ENCODE measurements around the gene CSF1R. TPM values are rescaled to one million over a fixed set of nuclear protein-coding genes. Genes with fewer than 3 reads are reported as not detected.
A peak's percentile ranks its signal among the peaks of the same experiment; 100 is the strongest.

Gene CSF1R
- total RNA-seq, 2 donors from 2014 or later, result not detected

DNA sequence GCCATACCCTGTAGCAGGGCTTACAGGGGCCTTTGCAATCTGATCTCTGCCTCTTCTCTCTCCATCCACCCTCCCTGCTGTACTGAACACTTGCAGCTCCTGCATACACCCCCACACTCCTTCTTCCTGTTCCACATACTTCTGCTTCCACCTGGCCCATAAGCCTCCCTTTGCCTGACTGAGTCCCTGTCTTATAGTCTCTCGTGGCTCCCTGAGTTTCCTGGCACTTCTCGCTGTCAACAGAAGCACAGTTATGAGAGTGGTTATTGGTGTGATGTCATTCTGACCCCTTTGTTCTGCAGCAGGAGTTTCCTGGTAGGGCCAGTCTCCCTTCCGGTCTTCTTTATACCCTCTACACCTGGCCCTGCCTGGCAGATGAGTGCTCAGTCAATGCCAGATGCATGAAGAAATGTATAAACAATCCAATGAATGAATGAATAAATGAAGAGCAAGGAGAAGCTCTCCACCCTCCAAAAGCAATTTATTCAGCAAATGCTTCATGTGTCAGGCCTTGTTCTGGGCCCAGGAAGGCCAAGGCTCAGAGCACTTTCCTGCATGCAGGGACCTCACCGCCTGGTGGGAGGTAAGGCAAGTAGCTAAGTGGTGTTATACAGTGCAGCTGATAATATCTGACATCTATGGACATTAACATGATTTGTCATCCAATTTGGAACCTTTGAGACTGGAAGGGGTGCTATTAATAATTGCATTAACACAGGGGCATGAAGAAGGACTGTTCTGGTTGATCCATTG, 20.5 kb upstream of the CSF1R start:
- peak; percentile 38 for DNase-seq
- Histone ChIP-seq H3K4me3 (ENCODE audit: low read length) (no peak overlapping the region), H3K4me1 (ENCODE audit: control insufficient read depth, insufficient read depth, low read length) (no peaks in the 10 kb centered on the region), H3K36me3 (ENCODE audit: control insufficient read depth, insufficient read depth, low read length) (no peaks in the 10 kb centered on the region), H3K27me3 (ENCODE audit: control insufficient read depth, insufficient read depth, low read length, poor library complexity, severe bottlenecking) (no peaks in the 10 kb centered on the region), H3K9ac (ENCODE audit: extremely low read depth, low read length, poor library complexity, severe bottlenecking) (no peak overlapping the region), H3K27ac (ENCODE audit: low read depth, low read length) (no peak overlapping the region), H3K9me3 (ENCODE audit: control insufficient read depth, low read length) (no peaks in the 10 kb centered on the region)
- TF ChIP-seq, protein P1, sequence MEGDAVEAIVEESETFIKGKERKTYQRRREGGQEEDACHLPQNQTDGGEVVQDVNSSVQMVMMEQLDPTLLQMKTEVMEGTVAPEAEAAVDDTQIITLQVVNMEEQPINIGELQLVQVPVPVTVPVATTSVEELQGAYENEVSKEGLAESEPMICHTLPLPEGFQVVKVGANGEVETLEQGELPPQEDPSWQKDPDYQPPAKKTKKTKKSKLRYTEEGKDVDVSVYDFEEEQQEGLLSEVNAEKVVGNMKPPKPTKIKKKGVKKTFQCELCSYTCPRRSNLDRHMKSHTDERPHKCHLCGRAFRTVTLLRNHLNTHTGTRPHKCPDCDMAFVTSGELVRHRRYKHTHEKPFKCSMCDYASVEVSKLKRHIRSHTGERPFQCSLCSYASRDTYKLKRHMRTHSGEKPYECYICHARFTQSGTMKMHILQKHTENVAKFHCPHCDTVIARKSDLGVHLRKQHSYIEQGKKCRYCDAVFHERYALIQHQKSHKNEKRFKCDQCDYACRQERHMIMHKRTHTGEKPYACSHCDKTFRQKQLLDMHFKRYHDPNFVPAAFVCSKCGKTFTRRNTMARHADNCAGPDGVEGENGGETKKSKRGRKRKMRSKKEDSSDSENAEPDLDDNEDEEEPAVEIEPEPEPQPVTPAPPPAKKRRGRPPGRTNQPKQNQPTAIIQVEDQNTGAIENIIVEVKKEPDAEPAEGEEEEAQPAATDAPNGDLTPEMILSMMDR (conservative IDR thresholded peaks at IDR 0.05), result no peak
- Mint-ChIP-seq H3K4me1 (peaks cover 4% of the 10 kb centered on the region), H3K36me3 (ENCODE audit: low read depth) (no peaks in the 10 kb centered on the region), H3K9me3 (no peaks in the 10 kb centered on the region), H3K4me3 (no peak overlapping the region), H3K27me3 (ENCODE audit: insufficient read depth) (no peaks in the 10 kb centered on the region), H3K27ac (no peak overlapping the region)
- WGBS, 2 experiments (ENCODE audit: insufficient coverage in 1 of 2, insufficient read length in 1 of 2), result 93 to 100% methylated on average over 1 to 4 of the region's 4 CpGs

DNA sequence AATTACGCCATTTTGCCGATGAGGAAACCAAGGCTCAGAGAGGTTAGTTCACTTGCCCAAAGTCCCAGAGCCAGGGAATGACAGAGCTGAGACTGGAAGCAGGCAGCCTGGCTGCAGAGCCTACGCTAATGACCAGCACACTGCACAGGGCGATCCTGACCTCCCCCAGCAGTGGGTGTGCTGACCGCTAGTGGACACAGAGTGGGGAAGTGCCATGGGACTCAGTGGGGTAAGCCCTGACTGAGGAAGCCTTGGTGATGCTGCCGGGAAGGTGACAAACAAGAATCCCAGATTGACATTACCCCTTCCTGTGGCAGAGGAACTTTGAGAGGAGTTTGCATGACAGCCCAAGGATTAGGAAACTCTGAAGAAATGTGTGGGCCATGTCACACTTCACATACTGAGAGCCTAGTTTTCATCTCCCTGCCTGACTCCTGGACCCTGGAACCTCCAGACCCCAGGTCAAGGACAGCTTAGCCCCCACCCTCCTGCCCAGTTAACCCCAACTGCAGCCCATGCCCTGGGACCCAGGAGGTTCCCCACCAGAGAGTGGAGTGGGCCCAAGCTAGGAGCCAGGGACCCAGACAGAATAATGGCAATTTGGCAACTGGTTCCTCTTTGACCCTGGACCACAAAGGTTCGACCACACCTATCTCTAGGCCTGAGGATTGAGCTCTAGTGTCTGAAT, 19.7 kb upstream of the CSF1R start:
- Histone ChIP-seq H3K9me3 (ENCODE audit: control insufficient read depth, low read length) (no peaks in the 10 kb centered on the region), H3K27ac (ENCODE audit: low read depth, low read length) (no peak overlapping the region), H3K4me3 (ENCODE audit: low read length) (no peak overlapping the region), H3K9ac (ENCODE audit: extremely low read depth, low read length, poor library complexity, severe bottlenecking) (no peak overlapping the region), H3K4me1 (ENCODE audit: control insufficient read depth, insufficient read depth, low read length) (no peaks in the 10 kb centered on the region), H3K27me3 (ENCODE audit: control insufficient read depth, insufficient read depth, low read length, poor library complexity, severe bottlenecking) (no peaks in the 10 kb centered on the region), H3K36me3 (ENCODE audit: control insufficient read depth, insufficient read depth, low read length) (no peaks in the 10 kb centered on the region)
- H3K36me3 Mint-ChIP-seq (ENCODE audit: low read depth), result no peaks in the 10 kb centered on the region
- WGBS, 2 experiments (ENCODE audit: insufficient coverage in 1 of 2, insufficient read length in 1 of 2), result 93 to 100% methylated on average over 6 to 7 of the region's 7 CpGs
- H3K27ac Mint-ChIP-seq, result no peak overlapping the region
- no peaks in the 10 kb centered on the region for H3K9me3 Mint-ChIP-seq
- peak; percentile 30 for DNase-seq
- H3K27me3 Mint-ChIP-seq (ENCODE audit: insufficient read depth), result no peaks in the 10 kb centered on the region
- TF ChIP-seq, protein P1 (conservative IDR thresholded peaks at IDR 0.05), result no peak
- no peak overlapping the region for H3K4me3 Mint-ChIP-seq
- H3K4me1 Mint-ChIP-seq, result peaks cover 3% of the 10 kb centered on the region

DNA sequence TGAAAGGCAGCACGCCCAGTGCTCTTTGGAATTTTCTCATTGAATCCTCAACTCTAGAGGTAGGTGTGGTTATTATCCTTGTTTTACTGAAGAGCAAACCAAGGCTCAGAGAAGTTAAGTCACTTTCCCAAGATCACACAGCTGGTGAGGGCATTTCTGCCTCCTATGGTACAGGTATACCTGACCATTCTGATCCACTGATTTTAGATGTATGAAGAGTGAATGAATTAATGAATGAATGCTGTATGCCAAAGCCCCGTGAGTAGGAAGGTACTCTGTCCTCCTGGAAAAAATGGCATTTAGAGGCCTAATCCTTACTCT, 18.2 kb upstream of the CSF1R start:
- Mint-ChIP-seq H3K36me3 (ENCODE audit: low read depth) (no peaks in the 10 kb centered on the region), H3K4me3 (no peak overlapping the region), H3K27me3 (ENCODE audit: insufficient read depth) (no peaks in the 10 kb centered on the region), H3K9me3 (no peaks in the 10 kb centered on the region), H3K4me1 (peaks cover 2% of the 10 kb centered on the region), H3K27ac (no peak overlapping the region)
- Histone ChIP-seq H3K9me3 (ENCODE audit: control insufficient read depth, low read length) (no peaks in the 10 kb centered on the region), H3K9ac (ENCODE audit: extremely low read depth, low read length, poor library complexity, severe bottlenecking) (no peak overlapping the region), H3K27me3 (ENCODE audit: control insufficient read depth, insufficient read depth, low read length, poor library complexity, severe bottlenecking) (no peaks in the 10 kb centered on the region), H3K4me3 (ENCODE audit: low read length) (no peak overlapping the region), H3K36me3 (ENCODE audit: control insufficient read depth, insufficient read depth, low read length) (no peaks in the 10 kb centered on the region), H3K4me1 (ENCODE audit: control insufficient read depth, insufficient read depth, low read length) (no peaks in the 10 kb centered on the region), H3K27ac (ENCODE audit: low read depth, low read length) (no peak overlapping the region)
- no peak for DNase-seq
- WGBS, 2 experiments (ENCODE audit: insufficient coverage in 1 of 2, insufficient read length in 1 of 2), result 87 to 94% methylated on average over 2 of the region's 2 CpGs
- TF ChIP-seq, protein P1 (conservative IDR thresholded peaks at IDR 0.05), result no peak

Data from endodermal cell (in vitro differentiated cells).